Measurements from ENCODE around the gene PAM. TPM values are rescaled to one million over a fixed set of nuclear protein-coding genes. Genes with fewer than 3 reads are reported as not detected.

PAM gene
- total and polyA plus RNA-seq, 2 of the 13 experiments (the other 11 are each of a cell fraction or from before 2014, with no cell fraction given), result 20.2 to 79.1 TPM

DNA sequence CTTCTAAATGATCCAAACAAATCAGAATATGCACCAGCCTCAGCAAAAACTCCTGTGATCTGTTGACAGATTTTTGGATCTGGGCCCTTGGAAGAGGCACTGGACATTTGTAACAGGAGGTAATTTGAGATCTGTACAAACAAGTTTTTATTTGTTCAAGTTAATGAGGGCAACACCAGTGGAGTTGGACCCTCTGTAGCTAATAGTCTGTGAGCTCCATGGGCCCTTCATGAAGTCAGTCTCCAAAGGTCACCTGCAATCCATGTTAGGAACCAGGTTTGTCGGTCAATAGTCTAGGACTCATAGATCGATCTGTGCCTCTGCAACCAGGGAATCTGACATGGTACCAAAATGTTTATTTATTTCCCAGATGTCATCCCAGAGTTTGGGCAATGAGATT lies 40.9 kb downstream of the PAM start (continued):
- TF ChIP-seq, protein P1, sequence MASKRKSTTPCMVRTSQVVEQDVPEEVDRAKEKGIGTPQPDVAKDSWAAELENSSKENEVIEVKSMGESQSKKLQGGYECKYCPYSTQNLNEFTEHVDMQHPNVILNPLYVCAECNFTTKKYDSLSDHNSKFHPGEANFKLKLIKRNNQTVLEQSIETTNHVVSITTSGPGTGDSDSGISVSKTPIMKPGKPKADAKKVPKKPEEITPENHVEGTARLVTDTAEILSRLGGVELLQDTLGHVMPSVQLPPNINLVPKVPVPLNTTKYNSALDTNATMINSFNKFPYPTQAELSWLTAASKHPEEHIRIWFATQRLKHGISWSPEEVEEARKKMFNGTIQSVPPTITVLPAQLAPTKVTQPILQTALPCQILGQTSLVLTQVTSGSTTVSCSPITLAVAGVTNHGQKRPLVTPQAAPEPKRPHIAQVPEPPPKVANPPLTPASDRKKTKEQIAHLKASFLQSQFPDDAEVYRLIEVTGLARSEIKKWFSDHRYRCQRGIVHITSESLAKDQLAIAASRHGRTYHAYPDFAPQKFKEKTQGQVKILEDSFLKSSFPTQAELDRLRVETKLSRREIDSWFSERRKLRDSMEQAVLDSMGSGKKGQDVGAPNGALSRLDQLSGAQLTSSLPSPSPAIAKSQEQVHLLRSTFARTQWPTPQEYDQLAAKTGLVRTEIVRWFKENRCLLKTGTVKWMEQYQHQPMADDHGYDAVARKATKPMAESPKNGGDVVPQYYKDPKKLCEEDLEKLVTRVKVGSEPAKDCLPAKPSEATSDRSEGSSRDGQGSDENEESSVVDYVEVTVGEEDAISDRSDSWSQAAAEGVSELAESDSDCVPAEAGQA (IDR thresholded peaks at IDR 0.05; ENCODE audit: low read depth), result no peak
- TF ChIP-seq, protein P1 (CRISPR knock-in tag; IDR thresholded peaks at IDR 0.05; ENCODE audit: borderline replicate concordance), result 0 out of 2 replicates have a peak, but pooled peaks have one; percentile 49
- no peak for TF ChIP-seq PHF8 (CRISPR knock-in tag; IDR thresholded peaks at IDR 0.05)
- TF ChIP-seq, protein P2, sequence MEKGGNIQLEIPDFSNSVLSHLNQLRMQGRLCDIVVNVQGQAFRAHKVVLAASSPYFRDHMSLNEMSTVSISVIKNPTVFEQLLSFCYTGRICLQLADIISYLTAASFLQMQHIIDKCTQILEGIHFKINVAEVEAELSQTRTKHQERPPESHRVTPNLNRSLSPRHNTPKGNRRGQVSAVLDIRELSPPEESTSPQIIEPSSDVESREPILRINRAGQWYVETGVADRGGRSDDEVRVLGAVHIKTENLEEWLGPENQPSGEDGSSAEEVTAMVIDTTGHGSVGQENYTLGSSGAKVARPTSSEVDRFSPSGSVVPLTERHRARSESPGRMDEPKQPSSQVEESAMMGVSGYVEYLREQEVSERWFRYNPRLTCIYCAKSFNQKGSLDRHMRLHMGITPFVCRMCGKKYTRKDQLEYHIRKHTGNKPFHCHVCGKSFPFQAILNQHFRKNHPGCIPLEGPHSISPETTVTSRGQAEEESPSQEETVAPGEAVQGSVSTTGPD (CRISPR knock-in tag; IDR thresholded peaks at IDR 0.05), result 0 out of 2 replicates have a peak, but pooled peaks have one; percentile 58
- TF ChIP-seq POLR2AphosphoS2 (IDR thresholded peaks at IDR 0.05; ENCODE audit: low read depth, low read length), result no peak
- TF ChIP-seq, protein P3, sequence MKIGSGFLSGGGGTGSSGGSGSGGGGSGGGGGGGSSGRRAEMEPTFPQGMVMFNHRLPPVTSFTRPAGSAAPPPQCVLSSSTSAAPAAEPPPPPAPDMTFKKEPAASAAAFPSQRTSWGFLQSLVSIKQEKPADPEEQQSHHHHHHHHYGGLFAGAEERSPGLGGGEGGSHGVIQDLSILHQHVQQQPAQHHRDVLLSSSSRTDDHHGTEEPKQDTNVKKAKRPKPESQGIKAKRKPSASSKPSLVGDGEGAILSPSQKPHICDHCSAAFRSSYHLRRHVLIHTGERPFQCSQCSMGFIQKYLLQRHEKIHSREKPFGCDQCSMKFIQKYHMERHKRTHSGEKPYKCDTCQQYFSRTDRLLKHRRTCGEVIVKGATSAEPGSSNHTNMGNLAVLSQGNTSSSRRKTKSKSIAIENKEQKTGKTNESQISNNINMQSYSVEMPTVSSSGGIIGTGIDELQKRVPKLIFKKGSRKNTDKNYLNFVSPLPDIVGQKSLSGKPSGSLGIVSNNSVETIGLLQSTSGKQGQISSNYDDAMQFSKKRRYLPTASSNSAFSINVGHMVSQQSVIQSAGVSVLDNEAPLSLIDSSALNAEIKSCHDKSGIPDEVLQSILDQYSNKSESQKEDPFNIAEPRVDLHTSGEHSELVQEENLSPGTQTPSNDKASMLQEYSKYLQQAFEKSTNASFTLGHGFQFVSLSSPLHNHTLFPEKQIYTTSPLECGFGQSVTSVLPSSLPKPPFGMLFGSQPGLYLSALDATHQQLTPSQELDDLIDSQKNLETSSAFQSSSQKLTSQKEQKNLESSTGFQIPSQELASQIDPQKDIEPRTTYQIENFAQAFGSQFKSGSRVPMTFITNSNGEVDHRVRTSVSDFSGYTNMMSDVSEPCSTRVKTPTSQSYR (CRISPR knock-in tag; IDR thresholded peaks at IDR 0.05; ENCODE audit: borderline replicate concordance), result no peak
- TF ChIP-seq ZNF644 (CRISPR knock-in tag; IDR thresholded peaks at IDR 0.05; ENCODE audit: low read depth), result peak; percentile 77
- TF ChIP-seq ZC3H4 (CRISPR knock-in tag; IDR thresholded peaks at IDR 0.05; ENCODE audit: borderline replicate concordance), result no peak
- TF ChIP-seq CREM (IDR thresholded peaks at IDR 0.05), result peak; percentile 33; the same call in 1 of the 2 replicates
- no peak for TF ChIP-seq CREM (CRISPR knock-in tag; IDR thresholded peaks at IDR 0.05)
- TF ChIP-seq, protein P4, sequence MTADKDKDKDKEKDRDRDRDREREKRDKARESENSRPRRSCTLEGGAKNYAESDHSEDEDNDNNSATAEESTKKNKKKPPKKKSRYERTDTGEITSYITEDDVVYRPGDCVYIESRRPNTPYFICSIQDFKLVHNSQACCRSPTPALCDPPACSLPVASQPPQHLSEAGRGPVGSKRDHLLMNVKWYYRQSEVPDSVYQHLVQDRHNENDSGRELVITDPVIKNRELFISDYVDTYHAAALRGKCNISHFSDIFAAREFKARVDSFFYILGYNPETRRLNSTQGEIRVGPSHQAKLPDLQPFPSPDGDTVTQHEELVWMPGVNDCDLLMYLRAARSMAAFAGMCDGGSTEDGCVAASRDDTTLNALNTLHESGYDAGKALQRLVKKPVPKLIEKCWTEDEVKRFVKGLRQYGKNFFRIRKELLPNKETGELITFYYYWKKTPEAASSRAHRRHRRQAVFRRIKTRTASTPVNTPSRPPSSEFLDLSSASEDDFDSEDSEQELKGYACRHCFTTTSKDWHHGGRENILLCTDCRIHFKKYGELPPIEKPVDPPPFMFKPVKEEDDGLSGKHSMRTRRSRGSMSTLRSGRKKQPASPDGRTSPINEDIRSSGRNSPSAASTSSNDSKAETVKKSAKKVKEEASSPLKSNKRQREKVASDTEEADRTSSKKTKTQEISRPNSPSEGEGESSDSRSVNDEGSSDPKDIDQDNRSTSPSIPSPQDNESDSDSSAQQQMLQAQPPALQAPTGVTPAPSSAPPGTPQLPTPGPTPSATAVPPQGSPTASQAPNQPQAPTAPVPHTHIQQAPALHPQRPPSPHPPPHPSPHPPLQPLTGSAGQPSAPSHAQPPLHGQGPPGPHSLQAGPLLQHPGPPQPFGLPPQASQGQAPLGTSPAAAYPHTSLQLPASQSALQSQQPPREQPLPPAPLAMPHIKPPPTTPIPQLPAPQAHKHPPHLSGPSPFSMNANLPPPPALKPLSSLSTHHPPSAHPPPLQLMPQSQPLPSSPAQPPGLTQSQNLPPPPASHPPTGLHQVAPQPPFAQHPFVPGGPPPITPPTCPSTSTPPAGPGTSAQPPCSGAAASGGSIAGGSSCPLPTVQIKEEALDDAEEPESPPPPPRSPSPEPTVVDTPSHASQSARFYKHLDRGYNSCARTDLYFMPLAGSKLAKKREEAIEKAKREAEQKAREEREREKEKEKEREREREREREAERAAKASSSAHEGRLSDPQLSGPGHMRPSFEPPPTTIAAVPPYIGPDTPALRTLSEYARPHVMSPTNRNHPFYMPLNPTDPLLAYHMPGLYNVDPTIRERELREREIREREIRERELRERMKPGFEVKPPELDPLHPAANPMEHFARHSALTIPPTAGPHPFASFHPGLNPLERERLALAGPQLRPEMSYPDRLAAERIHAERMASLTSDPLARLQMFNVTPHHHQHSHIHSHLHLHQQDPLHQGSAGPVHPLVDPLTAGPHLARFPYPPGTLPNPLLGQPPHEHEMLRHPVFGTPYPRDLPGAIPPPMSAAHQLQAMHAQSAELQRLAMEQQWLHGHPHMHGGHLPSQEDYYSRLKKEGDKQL (CRISPR knock-in tag; IDR thresholded peaks at IDR 0.05; ENCODE audit: low read depth), result 0 out of 2 replicates have a peak, but pooled peaks have one; percentile 14
- 0 out of 2 replicates have a peak, but pooled peaks have one; percentile 52 for TF ChIP-seq ZNF264 (CRISPR knock-in tag; IDR thresholded peaks at IDR 0.05)
